GM23248 (cell line): Measurements from ENCODE around the gene MVB12B.

Source experiments
- EZH2 ChIP-seq: fragments of 200-600 bp; sonication (generic); IDR thresholded peaks from 2 replicates; pipeline ENCODE4 v1.6.1; 2018; ENCODE audit warnings: antibody characterized with exemption, mild to moderate bottlenecking; ENCODE audit not compliant: insufficient read depth, poor library complexity, severe bottlenecking
- EZH2phosphoT487 ChIP-seq: fragments of 200-600 bp; sonication (generic); IDR thresholded peaks from 2 replicates; pipeline ENCODE4 v1.6.1; 2018; ENCODE audit warnings: antibody characterized with exemption, moderate library complexity, mild to moderate bottlenecking, low read depth; ENCODE audit not compliant: insufficient read depth

GRCh38 chr9:126531591-126531990 lies 205.0 kb downstream of the MVB12B start:
- TF ChIP-seq EZH2phosphoT487 = no peak
- no peak for TF ChIP-seq EZH2
